GM21717 (cell line): ENCODE measurements around the gene SH3TC1.

Experiments
- ATAC-seq: cut with Tn5 transposase; IDR thresholded peaks from one replicate; pipeline ENCODE4 v1.9.1; 2021; ENCODE audit warnings: mild to moderate bottlenecking, moderate library complexity; ENCODE audit not compliant: unreplicated experiment

SH3TC1 gene

GRCh38 chr4:8228319-8229250 lies 29.5 kb downstream of the SH3TC1 start:
- peak; percentile 74 for ATAC-seq

- ATAC-seq = no peak
Measured at GRCh38 chr4:8229331-8229975, 30.4 kb downstream of the SH3TC1 start.

- no peak for ATAC-seq
Measured at GRCh38 chr4:8230033-8230432, 30.9 kb downstream of the SH3TC1 start.

- ATAC-seq = no peak
Measured at GRCh38 chr4:8230891-8231290, 31.8 kb downstream of the SH3TC1 start.

GRCh38 chr4:8231551-8232049 lies 32.5 kb downstream of the SH3TC1 start:
- ATAC-seq = no peak

DNA sequence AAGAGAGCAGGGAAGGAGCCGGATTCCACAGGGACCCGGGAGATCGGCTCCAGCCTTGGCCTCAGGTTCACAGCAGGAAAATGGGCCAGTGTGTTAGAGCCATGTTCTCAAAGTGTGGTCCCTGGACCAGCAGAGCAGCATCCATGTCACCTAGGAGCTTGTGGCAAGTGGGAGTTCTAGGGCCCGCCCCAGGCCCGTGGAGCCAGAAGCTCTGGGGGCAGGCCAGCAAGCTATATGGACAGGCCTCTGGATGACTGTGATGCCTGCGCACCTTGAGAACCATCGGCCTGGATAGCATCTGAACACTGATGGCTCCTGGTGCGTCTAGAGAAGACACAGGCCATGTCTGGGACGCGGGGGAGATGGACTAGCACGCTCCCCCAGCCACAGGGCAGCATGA lies 33.7 kb downstream of the SH3TC1 start:
- ATAC-seq = no peak

DNA sequence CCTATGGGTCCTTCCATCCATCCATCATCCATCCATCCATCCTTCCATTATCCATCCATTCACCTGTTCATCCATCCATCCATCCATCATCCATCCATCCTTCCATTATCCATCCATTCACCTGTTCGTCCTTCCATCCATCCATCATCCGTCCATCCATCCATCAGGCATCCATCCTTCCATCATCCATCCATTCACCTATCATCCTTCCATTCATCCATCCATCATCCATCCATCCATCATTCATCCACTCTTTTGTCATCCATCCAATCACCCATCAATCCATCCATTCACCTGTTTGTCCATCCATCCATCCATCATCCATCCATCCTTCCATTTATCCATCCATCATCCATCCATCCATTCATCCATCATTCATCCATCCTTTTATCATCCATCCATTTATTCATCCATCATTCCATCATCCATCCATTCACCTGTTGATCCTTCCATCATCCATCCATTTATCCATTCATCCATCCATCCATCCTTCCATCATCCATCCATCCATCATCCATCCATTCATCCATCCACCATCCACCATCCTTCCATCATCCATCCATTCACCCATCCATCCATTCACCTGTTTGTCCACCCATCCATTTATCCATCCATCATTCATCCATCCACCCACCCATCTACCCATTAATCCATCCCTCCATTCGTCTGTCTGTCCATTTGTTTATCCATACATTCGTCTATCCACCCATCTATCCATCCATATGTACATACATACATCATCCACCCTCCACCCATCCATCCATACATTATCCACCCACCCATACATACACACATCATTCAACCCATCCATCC lies 34.8 kb downstream of the SH3TC1 start:
- ATAC-seq = no peak

DNA sequence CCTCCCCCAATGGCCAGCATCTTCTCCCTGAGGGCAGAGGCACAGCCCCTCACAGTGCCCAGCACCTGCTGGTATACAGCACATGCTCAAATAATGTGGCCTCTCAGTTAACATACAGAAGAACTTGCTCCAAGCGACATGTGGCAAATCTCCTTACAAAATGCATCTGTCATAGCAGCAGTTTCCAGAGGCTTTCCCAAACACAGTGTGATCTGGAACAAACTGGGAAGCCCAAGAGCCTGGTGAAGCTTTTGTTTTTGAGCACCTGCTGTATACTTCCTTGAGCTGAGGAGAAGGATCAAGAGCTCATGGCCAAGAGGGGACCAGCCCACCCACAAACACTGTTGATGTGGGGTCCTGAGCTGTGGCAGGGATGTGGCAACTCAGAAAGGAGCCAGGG lies 35.6 kb downstream of the SH3TC1 start:
- no peak for ATAC-seq

- ATAC-seq = no peak
Measured at GRCh38 chr4:8235224-8235623, 36.1 kb downstream of the SH3TC1 start.

DNA sequence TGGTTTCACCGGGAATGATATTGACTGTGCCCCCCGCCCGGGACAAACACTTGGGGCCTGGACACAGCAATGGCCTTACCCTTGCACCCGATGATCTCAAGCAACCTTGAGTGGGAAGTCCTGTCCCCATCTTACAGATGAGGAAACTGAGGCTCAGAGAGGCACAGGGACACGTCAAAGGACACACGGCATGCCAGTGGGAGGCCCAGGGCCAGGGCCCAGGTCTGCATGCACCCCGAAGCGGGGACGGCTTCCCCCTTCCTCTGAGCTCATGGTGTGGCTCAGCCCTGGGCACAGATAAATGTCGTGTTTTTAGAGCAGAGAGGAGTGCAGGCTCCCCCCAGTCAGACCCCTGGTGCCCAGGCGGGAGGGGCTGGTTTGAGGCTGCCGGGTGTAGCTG lies 36.6 kb downstream of the SH3TC1 start:
- ATAC-seq = no peak

DNA sequence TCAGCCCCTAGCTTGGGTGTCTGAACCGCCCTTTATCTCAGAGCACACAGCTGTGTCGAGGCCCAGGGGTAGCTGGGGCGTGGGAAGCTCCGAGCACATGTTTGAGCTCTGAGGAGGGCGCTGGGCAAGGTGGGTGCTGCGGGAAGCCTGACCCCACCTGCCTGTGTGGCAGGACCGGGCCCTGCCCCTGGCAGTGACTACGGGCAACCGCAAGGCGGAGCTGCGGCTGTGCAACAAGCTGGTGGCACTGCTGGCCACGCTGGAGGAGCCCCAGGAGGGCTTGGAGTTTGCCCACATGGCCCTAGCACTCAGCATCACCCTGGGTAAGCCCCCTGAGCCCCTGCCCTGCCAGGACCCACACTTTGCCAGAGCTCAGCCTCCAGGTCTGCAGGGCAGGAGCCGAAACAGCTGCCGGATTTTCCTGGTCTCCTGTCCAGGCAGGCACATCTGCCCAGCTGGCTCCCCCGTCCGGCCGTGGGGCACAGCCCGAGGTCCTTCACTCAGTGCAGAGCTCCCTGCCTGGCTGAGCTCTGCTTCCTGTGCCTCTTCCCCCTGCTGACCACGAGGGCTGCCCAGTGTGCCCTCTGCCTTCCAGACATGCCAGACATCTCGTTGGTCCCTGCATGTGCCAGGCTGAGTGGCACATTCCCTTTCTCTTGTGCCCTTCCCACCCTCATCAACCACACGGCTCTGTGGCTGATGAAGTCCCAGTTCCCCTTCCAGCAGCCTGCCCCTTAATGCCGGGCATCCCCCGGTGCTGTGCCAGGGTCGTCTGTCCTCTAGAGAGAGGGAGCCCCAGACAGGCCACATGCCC lies 37.2 kb downstream of the SH3TC1 start:
- no peak for ATAC-seq

DNA sequence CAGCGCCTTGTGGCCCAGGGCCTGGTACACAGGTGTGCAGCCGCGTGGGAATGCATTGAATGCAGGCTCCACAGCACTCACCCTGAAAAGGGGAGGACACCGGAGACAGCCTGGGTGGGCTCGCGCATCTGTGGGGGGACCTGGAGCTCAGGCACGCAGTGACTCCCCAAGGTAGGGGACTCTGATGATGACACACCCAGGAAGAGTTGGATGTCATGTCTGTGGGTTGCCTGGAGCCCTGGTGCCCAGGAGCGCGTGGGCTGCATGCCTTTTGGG lies 37.8 kb downstream of the SH3TC1 start:
- ATAC-seq = no peak

DNA sequence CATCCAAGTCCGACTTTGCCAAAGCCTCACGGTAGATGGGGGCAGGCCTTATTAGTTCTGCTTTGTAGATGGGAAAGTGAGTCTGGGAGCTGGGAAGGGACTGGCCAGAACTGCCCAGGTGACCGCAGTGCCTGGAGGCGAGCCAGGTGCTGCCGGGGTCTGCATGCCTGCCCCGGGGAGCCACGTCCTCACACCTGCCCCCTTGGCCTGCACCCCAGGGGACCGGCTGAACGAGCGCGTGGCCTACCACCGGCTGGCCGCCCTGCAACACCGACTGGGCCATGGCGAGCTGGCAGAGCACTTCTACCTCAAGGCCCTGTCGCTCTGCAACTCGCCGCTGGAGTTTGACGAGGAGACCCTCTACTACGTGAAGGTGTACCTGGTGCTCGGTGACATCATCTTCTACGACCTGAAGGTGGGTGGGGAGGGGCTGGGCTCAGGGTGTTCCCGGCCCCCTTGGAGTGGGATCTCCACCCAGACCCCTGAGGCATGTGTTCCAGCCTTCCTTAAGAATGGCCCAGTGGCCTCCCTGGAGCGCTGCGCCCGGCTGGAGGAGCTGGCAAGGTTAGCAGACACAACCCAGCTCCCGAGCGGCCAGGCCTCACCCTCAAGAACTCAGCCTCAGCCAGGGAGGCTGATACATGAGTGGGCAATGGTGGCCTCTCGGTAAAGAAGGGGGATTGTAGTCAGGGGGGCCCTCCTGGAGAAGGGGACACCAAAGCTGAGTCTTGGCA lies 38.3 kb downstream of the SH3TC1 start:
- no peak for ATAC-seq

DNA sequence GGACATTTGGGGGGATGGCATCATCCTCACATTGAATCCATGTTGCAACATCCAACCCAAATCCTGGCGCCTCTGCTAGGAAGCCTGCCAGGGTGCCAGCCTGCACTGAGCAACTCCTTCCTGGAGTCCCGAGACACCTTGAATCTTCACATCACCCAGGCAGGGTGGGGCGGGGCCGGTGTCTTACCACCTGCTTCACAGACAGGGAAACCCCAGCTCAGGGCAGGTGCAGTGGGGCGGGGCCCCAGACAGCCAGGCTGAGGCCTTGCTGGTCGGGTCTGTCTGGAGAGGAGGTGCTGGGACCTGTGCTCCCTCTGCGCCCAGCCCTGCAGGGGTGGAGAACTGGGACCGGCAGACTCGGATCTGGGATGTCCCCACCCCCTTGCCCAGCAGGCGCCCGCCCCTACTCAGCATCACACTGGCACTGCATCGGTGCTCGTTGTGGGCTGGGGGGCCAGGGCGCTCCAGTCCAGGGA lies 39.0 kb downstream of the SH3TC1 start:
- no peak for ATAC-seq

- ATAC-seq = no peak
Measured at GRCh38 chr4:8238515-8239053, 39.5 kb downstream of the SH3TC1 start.

DNA sequence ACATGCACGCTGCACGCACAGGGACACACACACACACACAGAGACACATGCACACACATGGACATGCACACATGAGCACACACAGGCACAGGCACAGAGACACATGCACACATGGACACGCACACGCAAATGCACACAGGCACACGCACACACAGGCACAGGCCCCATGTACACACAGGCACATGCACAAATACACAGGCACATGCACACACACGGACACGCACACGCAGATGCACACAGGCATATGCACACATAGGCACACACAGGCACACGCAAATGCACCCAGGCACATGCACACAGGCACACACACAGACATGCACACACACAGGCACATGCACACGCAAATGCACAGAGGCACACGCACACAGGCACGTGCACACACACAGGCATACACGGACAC lies 40.1 kb downstream of the SH3TC1 start:
- no peak for ATAC-seq

- no peak for ATAC-seq
Measured at GRCh38 chr4:8239661-8240060, 40.6 kb downstream of the SH3TC1 start.

DNA sequence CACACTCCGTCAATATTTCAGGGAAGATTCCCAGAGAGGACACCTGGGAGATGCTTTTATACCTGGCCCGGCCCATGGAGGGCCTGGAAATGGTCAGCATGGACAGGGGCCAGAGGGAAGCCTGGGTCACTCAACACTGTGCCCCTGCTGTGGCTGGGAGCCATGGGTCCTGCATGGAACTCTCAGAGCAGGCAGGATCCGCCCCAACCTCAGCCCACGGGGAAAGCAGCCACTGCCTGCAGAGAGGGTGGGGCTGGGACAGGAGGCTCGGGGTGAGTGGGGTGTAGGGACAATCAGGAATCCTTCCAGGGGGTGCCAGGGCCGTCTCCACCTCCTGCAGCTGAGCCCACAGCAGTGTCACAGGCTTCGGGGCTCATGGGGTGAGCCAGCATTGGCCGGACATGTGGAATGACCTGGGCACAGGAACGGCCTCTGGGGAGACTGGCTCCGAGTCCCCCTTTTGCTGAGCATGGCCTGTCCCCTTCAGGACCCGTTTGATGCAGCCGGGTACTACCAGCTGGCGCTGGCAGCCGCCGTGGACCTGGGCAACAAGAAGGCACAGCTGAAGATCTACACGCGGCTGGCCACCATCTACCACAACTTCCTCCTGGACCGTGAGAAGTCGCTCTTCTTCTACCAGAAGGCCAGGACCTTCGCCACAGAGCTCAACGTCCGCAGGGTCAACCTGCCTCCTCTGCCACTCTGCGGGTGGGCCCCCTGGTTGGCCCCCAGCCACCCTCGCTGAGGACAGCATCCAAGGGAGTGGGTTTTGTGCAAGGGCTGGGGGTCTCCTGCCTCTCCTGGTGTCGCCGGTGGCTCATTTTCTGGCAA lies 41.3 kb downstream of the SH3TC1 start:
- no peak for ATAC-seq
